Activated CD4-positive, CD25-positive, alpha-beta regulatory T cell treated with anti-CD3 and anti-CD28 coated beads, Interleukin-2, amount 50 U/mL, for 72 hours (primary cell): ENCODE data around the gene PNPLA5.

Experiments used
- DNase-seq: peaks from one replicate; pipeline ENCODE4 v3.0.0; 2021

The PNPLA5 gene

DNA sequence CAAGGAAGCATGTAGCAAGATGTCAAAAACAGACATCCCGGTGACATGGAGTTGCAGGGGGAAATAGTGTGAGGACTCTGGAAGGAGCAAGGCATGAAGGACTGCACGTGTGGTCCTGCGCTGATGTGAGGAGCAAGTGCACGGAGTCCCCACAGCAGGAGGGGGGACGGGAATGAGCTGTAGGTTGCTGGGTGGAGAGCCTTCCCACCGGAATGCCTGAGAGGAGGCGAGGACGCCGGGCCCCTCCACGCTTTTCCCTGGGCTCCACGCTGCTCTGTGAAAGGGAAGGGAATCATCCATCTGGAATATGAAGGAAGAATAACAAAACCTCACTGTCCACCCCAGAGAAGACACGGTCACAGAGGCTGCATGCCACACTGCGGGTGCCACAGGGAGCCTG is 56.1 kb downstream of the PNPLA5 start:
- DNase-seq: no peak

DNA sequence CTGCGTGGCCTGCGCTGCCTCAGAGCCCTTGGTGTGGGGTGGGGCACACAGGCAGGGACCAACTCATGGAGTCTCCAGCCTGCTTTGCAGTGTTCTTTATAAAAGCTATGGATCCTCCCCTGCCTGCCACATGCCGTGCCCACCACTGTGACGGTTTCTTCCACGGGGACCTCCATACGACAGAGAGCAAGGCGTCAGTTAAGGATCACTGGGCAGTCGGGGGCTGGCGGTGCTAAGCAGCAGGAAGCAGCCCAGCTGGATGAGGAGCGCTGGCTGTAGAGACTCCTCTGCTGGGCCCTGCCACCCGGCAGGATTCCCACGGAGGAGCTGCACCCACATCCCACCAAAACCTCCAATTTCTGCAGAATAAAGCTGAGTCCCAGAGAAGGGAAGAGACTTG is 56.6 kb downstream of the PNPLA5 start:
- DNase-seq: no peak

DNA sequence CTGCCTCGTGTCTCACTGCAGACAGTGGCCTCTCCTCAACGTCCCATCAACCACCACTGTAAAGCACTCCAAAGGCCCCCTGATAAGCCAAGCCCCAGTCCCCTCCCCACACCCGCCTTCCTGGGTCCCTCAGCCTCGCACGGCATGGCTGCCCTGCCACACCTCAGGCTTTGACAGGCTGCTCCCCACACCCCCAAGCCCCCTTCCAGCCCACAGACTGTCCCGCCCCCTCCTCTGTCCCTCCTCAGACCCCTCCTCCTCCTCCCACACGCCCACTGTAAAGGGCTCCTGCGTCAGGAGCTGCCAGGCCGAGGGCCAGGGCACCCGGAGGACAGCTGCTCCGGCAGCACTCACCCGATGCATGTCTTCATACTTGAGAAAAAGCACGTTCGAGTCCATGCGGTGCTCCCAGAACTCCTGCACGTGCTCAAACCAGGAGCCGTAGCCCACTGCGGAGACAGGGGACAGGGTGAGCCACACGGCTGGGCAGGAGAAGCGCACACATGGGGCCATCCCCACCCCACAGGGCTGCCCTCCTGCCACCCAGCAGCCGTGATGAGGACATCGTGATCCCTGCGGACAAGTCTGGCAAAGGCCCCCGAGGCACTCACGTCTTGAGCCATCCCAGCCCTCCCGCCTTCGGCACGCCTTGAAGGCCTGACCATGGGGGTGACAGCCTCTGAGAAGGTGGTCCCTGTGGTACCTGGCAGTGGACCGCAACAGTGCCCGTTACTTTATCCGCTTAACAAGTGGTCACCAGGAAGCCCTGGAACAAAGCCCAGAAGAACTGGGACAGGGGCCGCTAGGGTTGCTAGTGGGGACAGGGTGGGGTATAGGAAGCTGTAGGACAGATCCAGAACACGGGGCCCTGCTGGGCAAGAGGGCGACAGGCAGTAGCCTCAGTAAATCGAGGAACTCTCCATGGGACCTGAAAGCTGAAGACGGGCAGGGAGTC is 58.2 kb downstream of the PNPLA5 start:
- no peak for DNase-seq

DNA sequence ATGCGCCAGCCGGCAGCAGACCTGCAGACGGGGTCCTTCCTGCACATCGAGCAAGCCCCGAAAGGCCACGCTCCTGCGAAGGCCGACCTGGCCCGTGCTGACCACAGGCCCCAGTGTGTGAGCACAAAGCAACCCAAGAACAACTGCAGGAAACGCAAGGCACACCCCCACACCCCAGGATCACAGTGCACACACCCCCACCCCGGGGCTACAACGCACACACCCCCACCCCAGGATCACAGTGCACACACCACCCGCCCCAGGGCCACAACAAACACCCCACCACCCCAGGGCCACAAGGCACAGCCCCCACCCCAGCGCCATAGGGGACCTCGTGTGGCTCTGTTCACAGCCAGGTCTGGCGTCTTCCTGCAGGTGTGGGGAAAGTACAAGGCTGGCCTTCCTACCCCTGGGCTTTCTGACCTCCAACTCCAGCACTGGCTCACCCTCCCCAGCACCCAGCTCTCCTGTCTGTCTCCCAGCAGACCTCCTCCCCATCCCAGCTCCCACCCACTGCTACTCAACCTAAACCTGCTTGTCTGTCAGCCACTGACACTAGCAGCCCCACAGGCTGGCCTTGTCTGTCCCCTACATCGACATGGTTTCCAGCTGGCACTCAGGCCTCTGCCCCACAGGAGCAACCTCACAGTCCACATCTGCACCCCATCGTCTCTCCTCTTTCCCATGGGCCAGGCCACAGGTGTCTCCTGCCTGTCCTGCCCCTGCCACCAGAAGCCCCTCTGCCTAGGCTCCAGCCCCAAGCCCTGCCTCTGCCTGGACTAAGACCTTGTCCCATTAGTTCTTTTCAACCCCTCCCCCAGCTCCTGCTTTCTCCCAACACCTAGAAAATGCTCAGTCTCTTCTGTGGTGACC is 59.2 kb downstream of the PNPLA5 start:
- DNase-seq: no peak

DNA sequence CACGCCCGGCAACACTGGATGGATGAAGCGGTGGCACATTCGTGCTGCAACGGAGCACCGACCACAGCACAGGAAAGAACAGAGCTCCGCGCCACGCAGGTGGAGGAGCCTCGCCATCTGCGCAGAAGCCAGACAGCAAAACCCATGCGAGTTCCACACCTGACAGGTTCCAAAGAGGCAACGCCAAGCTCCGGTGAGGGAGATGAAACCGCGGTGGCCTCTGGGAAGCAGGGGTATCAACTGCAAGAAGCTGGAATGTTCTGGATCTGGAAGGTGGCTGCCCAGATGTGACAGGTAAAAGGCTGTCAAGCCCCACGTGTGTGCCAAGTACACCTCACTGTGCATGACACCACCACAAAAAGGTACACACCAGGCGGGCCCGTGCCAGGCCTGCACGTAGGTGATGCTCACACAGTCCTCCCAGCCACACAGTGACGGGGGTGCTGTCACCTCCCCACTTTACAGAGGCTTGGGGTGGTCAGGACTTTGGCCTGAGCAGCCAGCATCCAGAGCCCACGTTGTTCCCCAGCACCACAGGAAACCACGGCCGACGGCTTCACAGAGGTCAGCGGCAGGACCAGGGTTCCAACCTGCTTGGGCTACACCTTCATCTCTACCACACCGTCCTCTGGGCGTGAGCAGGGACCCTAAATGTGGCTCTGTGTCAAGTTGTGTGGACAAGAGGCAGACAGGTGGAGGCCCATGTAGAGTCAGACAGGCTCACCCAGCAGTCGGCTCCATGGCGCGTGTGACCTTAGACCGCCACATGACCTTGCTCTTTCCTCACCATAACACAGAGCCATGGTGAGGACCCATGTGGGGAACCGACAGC is 60.0 kb downstream of the PNPLA5 start:
- no peak for DNase-seq

DNA sequence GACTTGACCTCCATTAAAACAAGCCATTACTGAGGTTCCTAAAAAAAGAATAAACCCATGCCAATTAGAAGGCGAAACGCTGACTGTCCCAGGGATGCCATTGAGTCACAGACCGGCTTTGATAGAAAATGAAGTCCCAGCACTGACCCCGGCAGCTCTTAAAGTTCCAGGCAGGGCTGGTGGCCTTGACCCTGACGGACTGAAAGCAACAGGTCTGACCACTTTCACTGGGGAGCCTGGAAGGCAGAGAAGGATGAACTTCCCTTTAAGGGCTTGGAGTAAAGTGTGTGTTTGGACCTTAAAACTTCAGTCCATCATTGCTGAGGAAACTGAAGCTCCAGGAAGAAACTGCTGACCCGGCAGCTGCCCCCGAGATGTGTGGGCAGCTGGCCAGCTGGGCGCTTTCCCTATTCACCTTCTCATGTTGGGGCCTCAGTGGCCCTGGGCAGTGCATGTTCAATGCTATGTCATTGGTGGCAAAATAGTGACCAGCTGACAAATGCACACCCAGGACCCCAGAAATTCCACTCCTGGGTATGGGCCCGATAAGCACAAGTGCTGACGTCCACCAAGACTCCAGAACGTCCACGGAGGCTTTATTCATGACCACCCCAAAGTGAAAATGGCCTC is 60.8 kb downstream of the PNPLA5 start:
- no peak for DNase-seq

DNA sequence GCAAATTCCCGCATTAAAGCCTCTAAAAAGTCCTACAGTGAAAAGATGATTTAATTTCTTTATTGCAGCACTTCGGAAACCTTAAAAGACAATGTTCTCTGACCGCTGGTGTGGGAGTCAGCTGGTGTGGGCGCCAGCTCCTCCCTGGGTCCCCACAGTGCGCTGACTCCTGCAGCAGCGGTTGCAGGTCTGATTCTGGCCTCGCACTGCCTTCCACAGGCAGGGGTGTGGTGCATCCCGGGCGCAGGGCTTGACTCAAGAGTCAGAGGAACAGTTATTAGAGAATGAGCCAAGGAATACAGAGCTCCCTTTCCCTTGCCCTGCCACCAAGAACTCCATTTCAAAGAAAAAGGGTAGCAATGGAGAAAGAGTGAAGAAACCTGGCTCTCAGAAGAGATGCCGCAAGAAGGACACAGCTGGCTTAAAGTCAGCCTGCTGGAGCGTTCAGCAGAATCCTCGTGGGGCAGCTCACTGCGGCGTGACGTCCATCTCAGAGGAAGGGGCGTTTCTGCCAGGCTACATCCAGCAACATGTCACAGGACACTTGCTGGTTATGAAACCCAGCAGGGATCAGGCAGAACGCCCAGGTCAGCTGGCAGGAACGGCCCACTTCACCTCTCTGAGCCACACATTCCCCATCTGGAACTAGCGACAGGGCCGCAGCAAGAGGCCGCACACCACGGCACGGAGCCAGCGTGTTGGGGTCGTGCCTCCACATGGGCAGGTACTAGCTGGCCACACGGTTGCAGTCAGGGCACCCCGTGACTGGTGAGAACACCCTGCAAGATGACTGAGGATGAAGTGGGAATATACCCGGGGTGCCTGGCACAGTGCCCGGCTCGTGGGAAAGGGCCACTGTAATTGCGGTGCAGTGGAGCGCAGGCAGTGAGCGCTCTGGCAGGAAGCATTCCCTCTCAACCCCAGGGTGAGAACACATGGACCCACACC is 61.6 kb downstream of the PNPLA5 start:
- DNase-seq: no peak
